Stimulated activated CD8-positive, alpha-beta memory T cell treated with anti-CD3 and anti-CD28 coated beads, Interleukin-7, amount 100 ng/mL, for 4 hours (primary cell): ENCODE measurements around the gene C2.
"Not testable (repeated sequence)": the region's sequence is repeated elsewhere in the genome, so short reads cannot be mapped to it uniquely, and the experiment has no call there.

ENCODE experiments used
- DNase-seq, 2 donors: peaks; one replicate each; pipeline ENCODE4 v3.0.0-alpha.2; 2020; ENCODE audit warnings: low read depth in 2 of 2

Gene C2

GRCh38 chr6:31956796-31957195 lies 29.3 kb downstream of the C2 start:
- no peak for DNase-seq

- DNase-seq = no peak
Measured at GRCh38 chr6:31958412-31958740, 30.9 kb downstream of the C2 start.

GRCh38 chr6:31958741-31959739 lies 31.5 kb downstream of the C2 start, which contains the start of the genes NELFE and SKIC2:
TSS of gene NELFE (minus strand) at chr6:31958971. CDS start at chr6:31958446, 525 bp downstream.
TSS of gene SKIC2 (plus strand) at chr6:31959175. CDS start at chr6:31959193, 18 bp downstream.
- DNase-seq = peak; percentile 95 to 98

- no peak for DNase-seq
Measured at GRCh38 chr6:31961616-31962015, 34.1 kb downstream of the C2 start.

- no peak for DNase-seq
Measured at GRCh38 chr6:31963921-31964320, 36.4 kb downstream of the C2 start.

- no peak for DNase-seq
Measured at GRCh38 chr6:31965700-31966099, 38.2 kb downstream of the C2 start.

GRCh38 chr6:31966506-31966905 lies 39.0 kb downstream of the C2 start:
- DNase-seq = no peak

- no peak for DNase-seq
Measured at GRCh38 chr6:31966997-31967925, 39.7 kb downstream of the C2 start.

GRCh38 chr6:31967926-31968320 lies 40.4 kb downstream of the C2 start:
- no peak for DNase-seq

GRCh38 chr6:31968326-31968725 lies 40.8 kb downstream of the C2 start:
- DNase-seq = no peak

- no peak for DNase-seq
Measured at GRCh38 chr6:31968791-31969711, 41.5 kb downstream of the C2 start.

- DNase-seq = no peak
Measured at GRCh38 chr6:31969712-31970603, 42.4 kb downstream of the C2 start.

- no peak for DNase-seq
Measured at GRCh38 chr6:31970604-31971271, 43.2 kb downstream of the C2 start.

- no peak for DNase-seq
Measured at GRCh38 chr6:31971279-31971992, 43.9 kb downstream of the C2 start.

- peak; percentile 97 to 98 for DNase-seq
Measured at GRCh38 chr6:31971993-31972708, 44.6 kb downstream of the C2 start, which contains the start of gene DXO. TSS of gene DXO (minus strand) at chr6:31972138. CDS start at chr6:31971675, 463 bp downstream.

GRCh38 chr6:31972709-31973350 lies 45.3 kb downstream of the C2 start:
- DNase-seq = no peak

- not testable (repeated sequence) for DNase-seq
Measured at GRCh38 chr6:31976065-31976464, 48.5 kb downstream of the C2 start.
